ENCODE measurements around the gene SLC27A2.
"Not testable (repeated sequence)": the region's sequence is repeated elsewhere in the genome, so short reads cannot be mapped to it uniquely, and the experiment has no call there.

The SLC27A2 gene

DNA sequence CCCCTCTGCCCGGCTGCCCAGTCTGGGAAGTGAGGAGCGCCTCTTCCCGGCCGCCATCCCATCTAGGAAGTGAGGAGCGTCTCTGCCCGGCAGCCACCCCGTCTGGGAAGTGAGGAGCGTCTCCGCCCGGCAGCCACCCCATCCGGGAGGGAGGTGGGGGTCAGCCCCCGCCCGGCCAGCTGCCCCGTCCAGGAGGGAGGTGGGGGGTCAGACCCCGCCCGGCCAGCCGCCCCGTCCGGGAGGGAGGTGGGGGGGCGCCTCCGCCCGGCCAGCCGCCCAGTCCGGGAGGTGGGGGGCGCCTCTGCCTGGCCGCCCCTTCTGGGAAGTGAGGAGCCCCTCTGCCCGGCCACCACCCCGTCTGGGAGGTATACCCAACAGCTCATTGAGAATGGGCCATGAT, 23.8 kb upstream of the SLC27A2 start:
- DNase-seq: not testable (repeated sequence)
- in situ Hi-C loops (cut with MboI; ENCODE audit: low pct_unique_long_range_greater_than_20kb, low sequenced_read_pairs): loop anchor here (25.0 kb wide), 1 partner anchor 1296 kb away; no protein-coding TSS in a partner anchor

- no peak for DNase-seq
- in situ Hi-C loops (cut with MboI; ENCODE audit: low pct_unique_long_range_greater_than_20kb, low sequenced_read_pairs): loop anchor here (25.0 kb wide), 1 partner anchor 1301 kb away; no protein-coding TSS in a partner anchor
Observed at GRCh38 chr15:50162969-50163718, 18.9 kb upstream of the SLC27A2 start.

- in situ Hi-C loops (cut with MboI; ENCODE audit: low pct_unique_long_range_greater_than_20kb, low sequenced_read_pairs): loop anchor here (25.0 kb wide), 1 partner anchor 1302 kb away; no protein-coding TSS in a partner anchor
Observed at GRCh38 chr15:50163719-50164410, 18.1 kb upstream of the SLC27A2 start.

GRCh38 chr15:50164458-50164857, 17.5 kb upstream of the SLC27A2 start:
- DNase-seq: no peak
- in situ Hi-C loops (cut with MboI; ENCODE audit: low pct_unique_long_range_greater_than_20kb, low sequenced_read_pairs): loop anchor here (25.0 kb wide), 1 partner anchor 1302 kb away; no protein-coding TSS in a partner anchor

More at GRCh38 chr15:50163719-50164410, 18.1 kb upstream of the SLC27A2 start:
- DNase-seq: peak; percentile 43

GRCh38 chr15:50166216-50166615, 15.8 kb upstream of the SLC27A2 start:
- DNase-seq: no peak
- in situ Hi-C loops (cut with MboI; ENCODE audit: low pct_unique_long_range_greater_than_20kb, low sequenced_read_pairs): loop anchor here (25.0 kb wide), 1 partner anchor 1304 kb away; no protein-coding TSS in a partner anchor

GRCh38 chr15:50167110-50167509, 14.9 kb upstream of the SLC27A2 start:
- in situ Hi-C loops (cut with MboI; ENCODE audit: low pct_unique_long_range_greater_than_20kb, low sequenced_read_pairs): loop anchor here (25.0 kb wide), 1 partner anchor 1305 kb away; no protein-coding TSS in a partner anchor
- no peak for DNase-seq

DNA sequence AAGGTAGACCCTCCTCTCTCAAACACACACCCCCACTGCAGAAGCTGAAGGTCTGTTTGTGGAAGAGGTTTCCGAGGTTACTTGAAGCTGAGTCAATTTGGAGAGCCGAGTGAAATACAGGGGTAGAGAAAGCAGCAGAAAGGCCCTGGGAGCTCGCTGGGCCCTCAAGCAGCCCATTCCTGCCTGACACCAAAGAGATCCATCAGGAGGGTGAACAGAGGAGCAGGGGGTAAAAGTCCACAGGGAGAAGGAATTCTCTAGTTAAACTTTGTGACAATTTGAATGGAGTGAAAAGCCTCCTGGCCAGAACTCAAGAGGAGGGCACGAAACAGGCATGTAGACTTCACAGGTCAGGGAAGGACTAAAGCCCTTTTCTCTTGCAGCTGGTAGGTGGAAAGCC, 13.6 kb upstream of the SLC27A2 start:
- in situ Hi-C loops (cut with MboI; ENCODE audit: low pct_unique_long_range_greater_than_20kb, low sequenced_read_pairs): loop anchor here (25.0 kb wide), 1 partner anchor 1306 kb away; no protein-coding TSS in a partner anchor
- DNase-seq: no peak

DNA sequence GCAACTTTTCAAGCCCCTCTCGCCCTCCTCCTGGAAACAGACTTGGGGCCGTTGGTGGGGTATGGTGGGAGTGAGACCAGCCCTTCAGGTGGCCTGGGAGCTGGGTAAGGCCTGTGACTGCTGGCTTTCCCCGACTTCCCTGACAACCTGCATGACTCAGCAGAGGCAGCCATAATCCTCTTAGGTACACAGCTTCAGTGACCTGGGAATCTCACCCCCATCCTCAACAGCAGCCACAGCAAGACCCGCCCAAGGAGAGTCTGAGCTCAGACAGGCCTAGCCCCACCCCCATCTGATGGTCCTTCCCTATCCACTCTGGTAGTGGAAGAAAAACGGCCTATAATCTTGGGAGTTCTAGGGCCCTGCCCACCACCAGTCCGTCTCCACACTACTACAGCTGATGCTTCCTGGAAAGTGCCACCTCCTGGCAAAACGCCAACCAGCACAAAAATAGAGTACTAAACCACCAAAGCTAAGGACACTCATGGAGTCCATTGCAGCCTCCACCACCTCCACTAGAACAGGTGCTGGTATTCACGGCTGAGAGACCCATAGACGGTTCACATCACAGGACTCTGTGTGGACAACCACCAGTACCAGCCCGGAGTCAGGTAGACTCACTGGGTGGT, 13.1 kb upstream of the SLC27A2 start:
- in situ Hi-C loops (cut with MboI; ENCODE audit: low pct_unique_long_range_greater_than_20kb, low sequenced_read_pairs): loop anchor here (25.0 kb wide), 1 partner anchor 1307 kb away; no protein-coding TSS in a partner anchor
- DNase-seq: no peak

DNA sequence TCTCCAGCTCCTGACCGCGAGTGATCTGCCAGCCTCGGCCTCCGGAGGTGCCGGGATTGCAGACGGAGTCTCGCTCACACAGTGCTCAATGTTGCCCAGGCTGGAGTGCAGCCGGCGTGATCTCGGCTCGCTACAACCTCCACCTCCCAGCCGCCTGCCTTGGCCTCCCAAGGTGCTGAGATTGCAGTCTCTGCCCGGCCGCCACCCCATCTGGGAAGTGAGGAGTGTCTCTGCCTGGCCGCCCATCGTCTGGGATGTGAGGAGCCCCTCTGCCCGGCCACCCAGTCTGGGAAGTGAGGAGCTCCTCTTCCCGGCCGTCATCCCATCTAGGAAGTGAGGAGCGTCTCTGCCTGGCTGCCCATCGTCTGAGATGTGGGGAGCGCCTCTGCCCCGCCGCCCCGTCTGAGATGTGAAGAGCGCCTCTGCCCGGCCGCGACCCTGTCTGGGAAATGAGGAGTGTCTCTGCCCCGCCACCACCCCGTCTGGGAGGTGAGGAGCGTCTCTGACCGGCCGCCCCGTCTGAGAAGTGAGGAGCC, 9.6 kb upstream of the SLC27A2 start:
- not testable (repeated sequence) for DNase-seq
- in situ Hi-C loops (cut with MboI; ENCODE audit: low pct_unique_long_range_greater_than_20kb, low sequenced_read_pairs): loop anchor here (25.0 kb wide), 1 partner anchor 1310 kb away; no protein-coding TSS in a partner anchor

DNA sequence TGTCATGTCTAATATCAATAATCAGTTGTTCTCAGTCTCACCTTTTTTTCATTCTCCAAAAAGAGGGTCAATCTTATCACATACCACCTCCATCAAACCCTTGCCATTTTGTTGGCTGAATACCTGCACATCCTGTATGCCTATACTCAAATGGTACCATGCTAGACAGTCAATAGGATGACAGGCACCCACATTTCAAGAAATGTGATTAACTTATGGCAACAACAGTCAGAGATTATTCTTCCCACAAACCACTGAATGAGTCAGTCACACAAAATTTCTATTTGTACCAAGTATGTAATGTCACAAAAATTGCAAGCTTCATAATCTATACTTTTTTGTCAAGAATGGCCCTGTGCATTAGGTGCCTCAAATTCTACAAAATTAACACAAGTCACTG, 5.1 kb upstream of the SLC27A2 start:
- no peak for DNase-seq
- in situ Hi-C loops (cut with MboI; ENCODE audit: low pct_unique_long_range_greater_than_20kb, low sequenced_read_pairs): no loop called here

DNA sequence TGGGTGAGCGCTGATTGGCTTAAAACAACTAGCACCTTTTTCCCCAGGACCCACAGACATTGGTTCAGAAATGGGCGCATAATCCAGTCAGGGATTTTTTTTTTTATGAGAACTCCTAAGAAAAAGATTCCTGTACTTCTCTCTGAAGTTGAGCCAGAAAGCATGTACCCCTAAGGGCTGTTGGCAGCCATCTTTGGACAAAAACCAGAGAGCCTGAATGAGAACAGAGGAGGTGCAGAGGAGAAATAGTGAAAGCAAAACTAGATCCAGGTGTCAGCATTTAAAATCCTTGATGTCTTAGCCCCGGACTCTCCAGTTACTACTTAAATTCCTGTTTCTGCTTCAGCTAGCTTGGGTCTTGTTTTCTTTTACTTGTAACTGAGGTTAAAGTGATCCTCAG, 1.9 kb upstream of the SLC27A2 start:
- DNase-seq: no peak
- in situ Hi-C loops (cut with MboI; ENCODE audit: low pct_unique_long_range_greater_than_20kb, low sequenced_read_pairs): no loop called here

- in situ Hi-C loops (cut with MboI; ENCODE audit: low pct_unique_long_range_greater_than_20kb, low sequenced_read_pairs): no loop called here
Observed at GRCh38 chr15:50180582-50180981, 1.4 kb upstream of the SLC27A2 start.

GRCh38 chr15:50181201-50181968, 611 bp upstream of the SLC27A2 start:
- in situ Hi-C loops (cut with MboI; ENCODE audit: low pct_unique_long_range_greater_than_20kb, low sequenced_read_pairs): no loop called here
- DNase-seq: no peak

More at GRCh38 chr15:50180582-50180981, 1.4 kb upstream of the SLC27A2 start:
- DNase-seq: no peak

- in situ Hi-C loops (cut with MboI; ENCODE audit: low pct_unique_long_range_greater_than_20kb, low sequenced_read_pairs): no loop called here
- DNase-seq: peak; percentile 63
Observed at GRCh38 chr15:50182219-50183013, 420 bp downstream of the SLC27A2 start.

GRCh38 chr15:50183112-50183794, 1.3 kb downstream of the SLC27A2 start:
- peak; percentile 52 for DNase-seq
- in situ Hi-C loops (cut with MboI; ENCODE audit: low pct_unique_long_range_greater_than_20kb, low sequenced_read_pairs): no loop called here

GRCh38 chr15:50184863-50185504, 3.0 kb downstream of the SLC27A2 start:
- DNase-seq: no peak
- in situ Hi-C loops (cut with MboI; ENCODE audit: low pct_unique_long_range_greater_than_20kb, low sequenced_read_pairs): no loop called here

GRCh38 chr15:50186090-50186489, 4.1 kb downstream of the SLC27A2 start:
- in situ Hi-C loops (cut with MboI; ENCODE audit: low pct_unique_long_range_greater_than_20kb, low sequenced_read_pairs): no loop called here

More at GRCh38 chr15:50186090-50186489, 4.1 kb downstream of the SLC27A2 start:
- DNase-seq: no peak

All from KBM-7 (cell line).